Gastrocnemius medialis (tissue), 4 donors: ENCODE data around the gene ALG14.

ENCODE experiments used
- POLR2A ChIP-seq, 2 donors: fragments of 450-650 bp; IDR thresholded peaks; one replicate each; pipeline ENCODE4 v1.6.1; 2017; ENCODE audit warnings: antibody characterized with exemption in 2 of 2, mild to moderate bottlenecking in 2 of 2, moderate library complexity in 2 of 2
- TF ChIP-seq, protein P1 (sequence below), 5 experiments: fragments of 450-650 bp in 3 of 5; fragments of 200-600 bp in 2 of 5; sonication (generic) in 2 of 5; IDR thresholded peaks in 4 of 5; conservative IDR thresholded peaks in 1 of 5; 1 replicate in 4 of 5; 2 replicates in 1 of 5; pipeline ENCODE4 v1.5.1; 2016 to 2019; ENCODE audit warnings: antibody characterized with exemption in 5 of 5, mild to moderate bottlenecking in 3 of 5, moderate library complexity in 3 of 5

DNA sequence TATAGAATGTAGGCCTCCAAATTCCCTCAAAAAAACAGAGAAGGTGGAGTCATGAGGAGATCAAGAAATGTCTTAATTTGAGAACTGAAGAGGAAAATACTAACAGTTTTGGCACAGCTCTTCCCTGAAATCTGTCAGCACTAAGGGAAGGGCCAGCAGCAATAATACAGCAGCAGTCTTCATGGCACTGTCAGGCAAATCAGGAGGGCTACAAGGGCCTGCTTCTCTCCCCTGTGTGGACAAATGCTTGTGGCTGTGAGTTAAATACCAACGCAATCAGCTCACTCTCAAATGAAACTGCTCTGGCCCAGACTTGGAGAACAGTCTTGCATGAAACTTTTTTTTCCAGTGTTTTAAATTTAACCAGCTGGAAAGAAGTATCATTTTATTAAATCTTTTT lies 125.3 kb downstream of the ALG14 start:
- TF ChIP-seq, protein P1, sequence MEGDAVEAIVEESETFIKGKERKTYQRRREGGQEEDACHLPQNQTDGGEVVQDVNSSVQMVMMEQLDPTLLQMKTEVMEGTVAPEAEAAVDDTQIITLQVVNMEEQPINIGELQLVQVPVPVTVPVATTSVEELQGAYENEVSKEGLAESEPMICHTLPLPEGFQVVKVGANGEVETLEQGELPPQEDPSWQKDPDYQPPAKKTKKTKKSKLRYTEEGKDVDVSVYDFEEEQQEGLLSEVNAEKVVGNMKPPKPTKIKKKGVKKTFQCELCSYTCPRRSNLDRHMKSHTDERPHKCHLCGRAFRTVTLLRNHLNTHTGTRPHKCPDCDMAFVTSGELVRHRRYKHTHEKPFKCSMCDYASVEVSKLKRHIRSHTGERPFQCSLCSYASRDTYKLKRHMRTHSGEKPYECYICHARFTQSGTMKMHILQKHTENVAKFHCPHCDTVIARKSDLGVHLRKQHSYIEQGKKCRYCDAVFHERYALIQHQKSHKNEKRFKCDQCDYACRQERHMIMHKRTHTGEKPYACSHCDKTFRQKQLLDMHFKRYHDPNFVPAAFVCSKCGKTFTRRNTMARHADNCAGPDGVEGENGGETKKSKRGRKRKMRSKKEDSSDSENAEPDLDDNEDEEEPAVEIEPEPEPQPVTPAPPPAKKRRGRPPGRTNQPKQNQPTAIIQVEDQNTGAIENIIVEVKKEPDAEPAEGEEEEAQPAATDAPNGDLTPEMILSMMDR (IDR thresholded peaks at IDR 0.05 in 4 of 5, conservative IDR thresholded peaks at IDR 0.05 in 1 of 5) = no peak
- no peak for TF ChIP-seq POLR2A (IDR thresholded peaks at IDR 0.05)
